ENCODE results near the gene ASB12. TPM values are rescaled to one million over a fixed set of nuclear protein-coding genes. Genes with fewer than 3 reads are reported as not detected.

ASB12 gene
- total RNA-seq, 1 experiment from 2014 or later, result 0.10 TPM

GRCh38 chrX:64192673-64193072 is 37.7 kb downstream of the ASB12 start:
- DNase-seq, result no peak
- Histone ChIP-seq H3K27me3 (no peaks in the 10 kb centered on the region), H3K4me1 (no peaks in the 10 kb centered on the region), H3K4me3 (no peak overlapping the region), H3K27ac (no peak overlapping the region), H3K36me3 (peaks cover 5% of the 10 kb centered on the region), H3K9me3 (replicated peaks) (no peaks in the 10 kb centered on the region)

GRCh38 chrX:64192040-64192439 is 38.4 kb downstream of the ASB12 start:
- no peak overlapping the region for H3K27ac ChIP-seq
- peaks cover 5% of the 10 kb centered on the region for H3K36me3 ChIP-seq
- DNase-seq, result no peak
- no peaks in the 10 kb centered on the region for H3K9me3 ChIP-seq (replicated peaks)
- H3K4me1 ChIP-seq, result no peaks in the 10 kb centered on the region
- H3K4me3 ChIP-seq, result no peak overlapping the region
- no peaks in the 10 kb centered on the region for H3K27me3 ChIP-seq

- Histone ChIP-seq H3K4me3 (no peak overlapping the region), H3K4me1 (no peaks in the 10 kb centered on the region), H3K27me3 (no peaks in the 10 kb centered on the region), H3K27ac (no peak overlapping the region), H3K9me3 (replicated peaks) (no peaks in the 10 kb centered on the region), H3K36me3 (peaks cover 5% of the 10 kb centered on the region)
- no peak for DNase-seq
Observed at GRCh38 chrX:64191281-64192010, 39.0 kb downstream of the ASB12 start.

GRCh38 chrX:64190136-64190740 is 40.2 kb downstream of the ASB12 start:
- Histone ChIP-seq H3K27me3 (no peaks in the 10 kb centered on the region), H3K36me3 (peaks cover 5% of the 10 kb centered on the region), H3K4me3 (no peak overlapping the region), H3K9me3 (replicated peaks) (no peaks in the 10 kb centered on the region), H3K4me1 (no peaks in the 10 kb centered on the region), H3K27ac (no peak overlapping the region)
- no peak for DNase-seq

GRCh38 chrX:64188901-64189300 is 41.5 kb downstream of the ASB12 start:
- no peak for DNase-seq
- no peaks in the 10 kb centered on the region for H3K27me3 ChIP-seq
- H3K36me3 ChIP-seq, result peaks cover 5% of the 10 kb centered on the region

GRCh38 chrX:64187762-64188150 is 42.7 kb downstream of the ASB12 start:
- H3K4me3 ChIP-seq, result no peak overlapping the region
- no peak for DNase-seq
- H3K27me3 ChIP-seq, result no peaks in the 10 kb centered on the region
- no peak overlapping the region for H3K27ac ChIP-seq
- H3K36me3 ChIP-seq, result peaks cover 3% of the 10 kb centered on the region; the same call in 1 of the 2 replicates
- no peaks in the 10 kb centered on the region for H3K4me1 ChIP-seq
- no peaks in the 10 kb centered on the region for H3K9me3 ChIP-seq (replicated peaks)

More at GRCh38 chrX:64188901-64189300, 41.5 kb downstream of the ASB12 start:
- no peak overlapping the region for H3K4me3 ChIP-seq
- no peaks in the 10 kb centered on the region for H3K9me3 ChIP-seq (replicated peaks)
- H3K27ac ChIP-seq, result no peak overlapping the region
- H3K4me1 ChIP-seq, result no peaks in the 10 kb centered on the region

- Histone ChIP-seq H3K4me3 (no peak overlapping the region), H3K9me3 (replicated peaks) (no peaks in the 10 kb centered on the region), H3K27me3 (no peaks in the 10 kb centered on the region), H3K36me3 (no peaks in the 10 kb centered on the region), H3K27ac (no peak overlapping the region), H3K4me1 (no peaks in the 10 kb centered on the region)
- no peak for DNase-seq
Observed at GRCh38 chrX:64186974-64187761, 43.2 kb downstream of the ASB12 start.

- no peaks in the 10 kb centered on the region for H3K4me1 ChIP-seq
- H3K9me3 ChIP-seq (replicated peaks), result no peaks in the 10 kb centered on the region
- no peak overlapping the region for H3K4me3 ChIP-seq
- no peak for DNase-seq
- H3K27me3 ChIP-seq, result no peaks in the 10 kb centered on the region
- H3K27ac ChIP-seq, result no peak overlapping the region
- no peaks in the 10 kb centered on the region for H3K36me3 ChIP-seq
Observed at GRCh38 chrX:64184396-64184795, 46.0 kb downstream of the ASB12 start.

GRCh38 chrX:64182208-64182607 is 48.2 kb downstream of the ASB12 start:
- H3K36me3 ChIP-seq, result no peaks in the 10 kb centered on the region
- no peak for DNase-seq
- H3K4me1 ChIP-seq, result no peaks in the 10 kb centered on the region
- H3K27ac ChIP-seq, result no peak overlapping the region
- no peaks in the 10 kb centered on the region for H3K27me3 ChIP-seq
- H3K4me3 ChIP-seq, result no peak overlapping the region
- no peaks in the 10 kb centered on the region for H3K9me3 ChIP-seq (replicated peaks)

- Histone ChIP-seq H3K27me3 (no peaks in the 10 kb centered on the region), H3K4me1 (no peaks in the 10 kb centered on the region), H3K9me3 (replicated peaks) (no peaks in the 10 kb centered on the region), H3K4me3 (no peak overlapping the region), H3K27ac (no peak overlapping the region), H3K36me3 (no peaks in the 10 kb centered on the region)
- DNase-seq, result no peak
Observed at GRCh38 chrX:64176876-64177275, 53.5 kb downstream of the ASB12 start.

Other genes with a start within 250 kb of the ASB12 start
- 17.2 and 17.4 TPM in 2 replicates for gene AMER1, start 24.9 kb downstream of the ASB12 start, total RNA-seq (2014; rRNA removed; shearing (Covaris generic))
- gene MTMR8, start 164.8 kb upstream of the ASB12 start, total RNA-seq (2014; rRNA removed; shearing (Covaris generic)), result not detected in 2 replicates

Data from SJCRH30 (cell line).